ENCODE measurements around the gene BRCA2.
"Not testable (repeated sequence)": the region's sequence is repeated elsewhere in the genome, so short reads cannot be mapped to it uniquely, and the experiment has no call there.

Gene BRCA2

GRCh38 chr13:32317716-32318465 is 2.6 kb downstream of the BRCA2 start:
- H3K9me3 Mint-ChIP-seq: no peaks in the 10 kb centered on the region
- intact Hi-C loops (cut with micrococcal nuclease): loop anchor here (1.0 to 10.0 kb wide), 2 partner anchors 110 to 283 kb away; partner anchors contain the start of genes FRY and N4BP2L1
- H3K27ac Mint-ChIP-seq: peak overlapping the region; percentile 100
- H3K27me3 Mint-ChIP-seq: no peaks in the 10 kb centered on the region
- no peak overlapping the region for H3K4me3 Mint-ChIP-seq
- H3K36me3 Mint-ChIP-seq (ENCODE audit: low read depth): peaks cover 9% of the 10 kb centered on the region
- peaks cover 33% of the 10 kb centered on the region for H3K4me1 Mint-ChIP-seq (ENCODE audit: low read depth)

- H3K4me3 Mint-ChIP-seq: no peak overlapping the region
- no peaks in the 10 kb centered on the region for H3K9me3 Mint-ChIP-seq
- intact Hi-C loops (cut with micrococcal nuclease): no loop called here
- H3K4me1 Mint-ChIP-seq (ENCODE audit: low read depth): peaks cover 23% of the 10 kb centered on the region
- H3K27ac Mint-ChIP-seq: no peak overlapping the region
- H3K27me3 Mint-ChIP-seq: no peaks in the 10 kb centered on the region
- peaks cover 4% of the 10 kb centered on the region for H3K36me3 Mint-ChIP-seq (ENCODE audit: low read depth)
These were observed 5.2 kb downstream of the BRCA2 start for GRCh38 chr13:32320528-32320927.

DNA sequence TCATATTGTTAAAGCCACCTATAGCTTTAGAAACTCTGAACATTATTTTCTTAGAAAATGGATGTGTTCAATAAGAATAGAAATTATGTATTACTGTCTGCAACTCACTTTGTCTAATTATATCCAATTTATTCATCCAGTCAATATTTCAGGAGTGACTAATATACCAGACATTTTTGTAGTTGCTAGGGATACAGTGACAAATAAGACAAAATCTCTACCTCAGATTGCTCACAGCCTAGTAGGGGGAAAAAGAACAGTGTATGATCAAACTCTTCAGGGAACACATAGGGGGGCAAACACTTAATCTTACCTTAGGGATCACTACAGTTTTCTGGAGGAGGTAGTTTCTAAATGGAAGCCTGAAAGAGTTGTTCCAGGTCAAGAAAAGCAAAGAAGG is 8.6 kb downstream of the BRCA2 start:
- no peak overlapping the region for H3K27ac Mint-ChIP-seq
- intact Hi-C loops (cut with micrococcal nuclease): no loop called here
- H3K4me3 Mint-ChIP-seq: no peak overlapping the region
- peaks cover 15% of the 10 kb centered on the region for H3K36me3 Mint-ChIP-seq (ENCODE audit: low read depth)
- H3K4me1 Mint-ChIP-seq (ENCODE audit: low read depth): peaks cover 23% of the 10 kb centered on the region
- no peaks in the 10 kb centered on the region for H3K9me3 Mint-ChIP-seq
- H3K27me3 Mint-ChIP-seq: no peaks in the 10 kb centered on the region

DNA sequence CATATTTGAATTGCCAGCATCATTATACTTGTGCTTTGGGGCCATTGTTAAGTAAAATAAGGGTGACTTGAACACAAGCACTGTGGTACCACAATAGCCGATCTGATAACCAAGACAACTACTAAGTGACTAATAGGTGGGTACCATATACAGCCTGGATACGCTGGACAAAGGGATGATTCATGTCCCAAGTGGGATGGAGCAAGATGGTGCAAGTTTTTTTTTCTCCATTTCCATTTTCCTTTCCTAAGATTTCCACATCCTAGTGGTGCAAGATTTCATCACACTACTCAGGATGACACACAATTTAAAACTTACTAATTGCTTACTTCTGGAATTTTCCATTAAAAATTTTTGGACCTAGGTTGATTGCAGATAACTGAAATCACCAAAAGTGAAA is 15.1 kb downstream of the BRCA2 start:
- intact Hi-C loops (cut with micrococcal nuclease): no loop called here
- peaks cover 33% of the 10 kb centered on the region for H3K36me3 Mint-ChIP-seq (ENCODE audit: low read depth)
- no peaks in the 10 kb centered on the region for H3K9me3 Mint-ChIP-seq
- H3K27me3 Mint-ChIP-seq: no peaks in the 10 kb centered on the region
- H3K4me3 Mint-ChIP-seq: no peak overlapping the region
- H3K4me1 Mint-ChIP-seq (ENCODE audit: low read depth): no peaks in the 10 kb centered on the region
- H3K27ac Mint-ChIP-seq: no peak overlapping the region

- no peaks in the 10 kb centered on the region for H3K9me3 Mint-ChIP-seq
- no peaks in the 10 kb centered on the region for H3K27me3 Mint-ChIP-seq
- no peaks in the 10 kb centered on the region for H3K4me1 Mint-ChIP-seq (ENCODE audit: low read depth)
- no peak overlapping the region for H3K4me3 Mint-ChIP-seq
- intact Hi-C loops (cut with micrococcal nuclease): no loop called here
- peaks cover 29% of the 10 kb centered on the region for H3K36me3 Mint-ChIP-seq (ENCODE audit: low read depth)
- no peak overlapping the region for H3K27ac Mint-ChIP-seq
These were observed 19.4 kb downstream of the BRCA2 start for GRCh38 chr13:32334671-32335070.

GRCh38 chr13:32340914-32341313 is 25.6 kb downstream of the BRCA2 start:
- H3K9me3 Mint-ChIP-seq: no peaks in the 10 kb centered on the region
- H3K4me1 Mint-ChIP-seq (ENCODE audit: low read depth): peaks cover 6% of the 10 kb centered on the region
- intact Hi-C loops (cut with micrococcal nuclease): loop anchor here (2.0 kb wide), 1 partner anchor 26 kb away; the partner anchor contains the start of genes BRCA2 and ZAR1L
- peak overlapping the region; percentile 32 for H3K4me3 Mint-ChIP-seq
- no peaks in the 10 kb centered on the region for H3K27me3 Mint-ChIP-seq
- peak overlapping the region; percentile 74 for H3K27ac Mint-ChIP-seq
- H3K36me3 Mint-ChIP-seq (ENCODE audit: low read depth): peaks cover 9% of the 10 kb centered on the region

- intact Hi-C loops (cut with micrococcal nuclease): no loop called here
These were observed 32.3 kb downstream of the BRCA2 start for GRCh38 chr13:32347651-32348050.

GRCh38 chr13:32350839-32351441 is 35.6 kb downstream of the BRCA2 start:
- H3K27ac Mint-ChIP-seq; H3K9me3 Mint-ChIP-seq; H3K4me3 Mint-ChIP-seq; intact Hi-C loops (cut with micrococcal nuclease); H3K4me1 Mint-ChIP-seq (ENCODE audit: low read depth); H3K27me3 Mint-ChIP-seq: not testable (repeated sequence)
- H3K36me3 Mint-ChIP-seq (ENCODE audit: low read depth): peaks cover 41% of the 10 kb centered on the region

More at GRCh38 chr13:32347651-32348050, 32.3 kb downstream of the BRCA2 start:
- H3K4me3 Mint-ChIP-seq: no peak overlapping the region
- H3K27ac Mint-ChIP-seq: no peak overlapping the region
- no peaks in the 10 kb centered on the region for H3K9me3 Mint-ChIP-seq
- no peaks in the 10 kb centered on the region for H3K4me1 Mint-ChIP-seq (ENCODE audit: low read depth)
- no peaks in the 10 kb centered on the region for H3K27me3 Mint-ChIP-seq
- H3K36me3 Mint-ChIP-seq (ENCODE audit: low read depth): peaks cover 41% of the 10 kb centered on the region

- H3K9me3 Mint-ChIP-seq: no peaks in the 10 kb centered on the region
- H3K27me3 Mint-ChIP-seq: no peaks in the 10 kb centered on the region
- intact Hi-C loops (cut with micrococcal nuclease): no loop called here
- peaks cover 23% of the 10 kb centered on the region for H3K36me3 Mint-ChIP-seq (ENCODE audit: low read depth)
- no peak overlapping the region for H3K4me3 Mint-ChIP-seq
- no peak overlapping the region for H3K27ac Mint-ChIP-seq
- H3K4me1 Mint-ChIP-seq (ENCODE audit: low read depth): no peaks in the 10 kb centered on the region
These were observed 38.7 kb downstream of the BRCA2 start for GRCh38 chr13:32354040-32354439.

DNA sequence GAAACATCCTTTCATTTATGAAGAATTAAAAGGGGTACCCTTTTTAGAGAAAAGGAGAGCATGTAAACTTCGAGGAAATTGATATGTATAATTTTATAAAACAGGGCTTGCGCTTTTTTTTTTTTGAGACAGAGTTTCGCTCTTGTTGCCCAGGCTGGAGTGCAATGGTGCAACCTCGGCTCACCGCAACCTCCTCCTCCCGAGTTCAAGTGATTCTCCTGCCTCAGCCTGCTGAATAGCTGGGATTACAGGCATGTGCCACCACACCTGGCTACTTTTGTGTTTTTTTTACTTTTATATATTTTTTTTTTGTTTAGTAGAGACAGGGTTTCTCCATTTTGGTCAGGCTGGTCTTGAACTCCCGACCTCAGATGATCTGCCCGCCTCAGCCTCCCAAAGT is 40.6 kb downstream of the BRCA2 start:
- H3K9me3 Mint-ChIP-seq; H3K27me3 Mint-ChIP-seq; H3K27ac Mint-ChIP-seq; H3K4me3 Mint-ChIP-seq; H3K36me3 Mint-ChIP-seq (ENCODE audit: low read depth); H3K4me1 Mint-ChIP-seq (ENCODE audit: low read depth): not testable (repeated sequence)
- intact Hi-C loops (cut with micrococcal nuclease): loop anchor here (5.0 kb wide), 1 partner anchor 49 kb away; no protein-coding TSS in a partner anchor

GRCh38 chr13:32362574-32362973 is 47.3 kb downstream of the BRCA2 start:
- intact Hi-C loops (cut with micrococcal nuclease): no loop called here
- peaks cover 5% of the 10 kb centered on the region for H3K4me1 Mint-ChIP-seq (ENCODE audit: low read depth)
- H3K27ac Mint-ChIP-seq: no peak overlapping the region
- no peaks in the 10 kb centered on the region for H3K36me3 Mint-ChIP-seq (ENCODE audit: low read depth)
- H3K27me3 Mint-ChIP-seq: no peaks in the 10 kb centered on the region
- H3K9me3 Mint-ChIP-seq: no peaks in the 10 kb centered on the region
- H3K4me3 Mint-ChIP-seq: no peak overlapping the region

DNA sequence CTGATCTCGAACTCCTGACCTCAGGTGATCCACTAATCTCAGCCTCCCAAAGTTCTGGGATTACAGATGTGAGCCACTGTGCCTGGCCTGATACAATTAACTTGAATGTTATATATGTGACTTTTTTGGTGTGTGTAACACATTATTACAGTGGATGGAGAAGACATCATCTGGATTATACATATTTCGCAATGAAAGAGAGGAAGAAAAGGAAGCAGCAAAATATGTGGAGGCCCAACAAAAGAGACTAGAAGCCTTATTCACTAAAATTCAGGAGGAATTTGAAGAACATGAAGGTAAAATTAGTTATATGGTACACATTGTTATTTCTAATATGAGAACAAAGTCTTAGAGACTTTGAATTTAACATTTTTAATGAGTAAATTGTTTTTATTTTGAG is 55.5 kb downstream of the BRCA2 start:
- Mint-ChIP-seq H3K27ac (no peak overlapping the region), H3K27me3 (no peaks in the 10 kb centered on the region), H3K4me3 (no peak overlapping the region), H3K36me3 (ENCODE audit: low read depth) (peaks cover 42% of the 10 kb centered on the region), H3K4me1 (ENCODE audit: low read depth) (no peaks in the 10 kb centered on the region), H3K9me3 (peaks cover 15% of the 10 kb centered on the region)
- intact Hi-C loops (cut with micrococcal nuclease): no loop called here

DNA sequence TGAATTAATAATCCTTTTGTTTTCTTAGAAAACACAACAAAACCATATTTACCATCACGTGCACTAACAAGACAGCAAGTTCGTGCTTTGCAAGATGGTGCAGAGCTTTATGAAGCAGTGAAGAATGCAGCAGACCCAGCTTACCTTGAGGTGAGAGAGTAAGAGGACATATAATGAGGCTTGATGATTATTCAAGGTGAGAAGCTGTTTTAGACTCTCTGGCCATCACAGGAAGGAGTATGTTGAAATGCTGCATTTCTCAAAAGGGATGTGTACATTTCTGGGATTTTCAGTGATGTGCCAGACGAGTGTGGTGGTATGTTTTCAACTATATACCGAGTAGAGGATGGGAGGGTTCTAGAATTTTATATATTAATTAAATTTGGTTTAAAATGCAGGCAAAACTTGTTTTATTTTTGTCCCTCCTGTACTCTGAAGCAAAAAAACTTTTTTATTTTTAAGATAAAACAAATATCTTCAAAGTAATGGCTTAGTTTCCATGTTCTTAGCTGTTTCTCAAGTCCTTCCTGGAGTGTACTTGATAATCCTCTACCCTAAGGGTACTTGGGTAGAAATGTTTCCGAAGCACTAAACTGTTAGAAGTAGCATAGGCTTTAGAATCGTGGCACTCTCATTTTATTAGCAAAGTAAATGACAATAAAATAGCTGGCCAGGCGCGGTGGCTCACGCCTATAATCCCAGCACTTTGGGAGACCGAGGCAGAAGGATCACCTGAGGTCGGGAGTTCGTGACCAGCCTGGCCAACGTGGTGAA is 61.5 kb downstream of the BRCA2 start:
- Mint-ChIP-seq H3K27ac (no peak overlapping the region), H3K4me1 (ENCODE audit: low read depth) (no peaks in the 10 kb centered on the region), H3K4me3 (no peak overlapping the region), H3K9me3 (peaks cover 15% of the 10 kb centered on the region), H3K27me3 (no peaks in the 10 kb centered on the region), H3K36me3 (ENCODE audit: low read depth) (peaks cover 44% of the 10 kb centered on the region)
- intact Hi-C loops (cut with micrococcal nuclease): no loop called here

- Mint-ChIP-seq H3K4me3 (no peak overlapping the region), H3K4me1 (ENCODE audit: low read depth) (no peaks in the 10 kb centered on the region), H3K27me3 (no peaks in the 10 kb centered on the region), H3K9me3 (peaks cover 9% of the 10 kb centered on the region), H3K27ac (no peak overlapping the region), H3K36me3 (ENCODE audit: low read depth) (peaks cover 33% of the 10 kb centered on the region)
- intact Hi-C loops (cut with micrococcal nuclease): no loop called here
These were observed 62.7 kb downstream of the BRCA2 start for GRCh38 chr13:32378012-32378411.

Measured in dendritic cell treated with granulocyte-macrophage colony-stimulating factor and Interleukin-4, amounts not matched to agents 40 ng/mL and 50 ng/mL, for 4 days (primary cell).